HL-60 (cell line): Measurements from ENCODE around the gene FAM240A.

ENCODE experiments used
- CTCF ChIP-seq: IDR thresholded peaks from one replicate; pipeline ENCODE4 v1.5.1; 2011; ENCODE audit warnings: low read length, control low read depth, inconsistent platforms; ENCODE audit not compliant: insufficient read depth
- GABPA ChIP-seq: IDR thresholded peaks from 2 replicates; pipeline ENCODE4 v1.6.1; 2012; ENCODE audit warnings: low read depth
- POLR2AphosphoS5 ChIP-seq: IDR thresholded peaks from 2 replicates; pipeline ENCODE4 v1.6.1; 2012; ENCODE audit warnings: low read depth
- REST ChIP-seq: IDR thresholded peaks from 2 replicates; pipeline ENCODE4 v1.6.1; 2012; ENCODE audit warnings: low read depth; ENCODE audit not compliant: insufficient replicate concordance
- SPI1 ChIP-seq: IDR thresholded peaks from 2 replicates; pipeline ENCODE4 v1.6.1; 2012; ENCODE audit warnings: low read depth, mild to moderate bottlenecking, borderline replicate concordance

GRCh38 chr3:46648096-46648495, 35.8 kb downstream of the FAM240A start:
- TF ChIP-seq CTCF = no peak
- no peak for TF ChIP-seq POLR2AphosphoS5
- no peak for TF ChIP-seq REST
- no peak for TF ChIP-seq GABPA
- no peak for TF ChIP-seq SPI1
